GM20000 (cell line): ENCODE measurements around the gene USB1.
"Not testable (repeated sequence)": the region's sequence is repeated elsewhere in the genome, so short reads cannot be mapped to it uniquely, and the experiment has no call there.

Experiments
- DNase-seq: peaks from one replicate; pipeline ENCODE4 v3.0.0; 2012; ENCODE audit warnings: low spot score
- CTCF ChIP-seq: IDR thresholded peaks from 2 replicates; pipeline ENCODE4 v1.5.1; 2012; ENCODE audit warnings: mild to moderate bottlenecking, control low read depth; ENCODE audit errors: extremely low read depth, missing control alignments

The USB1 gene

GRCh38 chr16:57970319-57970718 lies 30.9 kb upstream of the USB1 start:
- no peak for TF ChIP-seq CTCF
- DNase-seq, result no peak

GRCh38 chr16:57970970-57971369 lies 30.2 kb upstream of the USB1 start, which contains the start of gene CNGB1:
TSS of gene CNGB1 (minus strand) at chr16:57971128. CDS start at chr16:57967286, 3,842 bp downstream.
- no peak for TF ChIP-seq CTCF
- DNase-seq, result no peak

GRCh38 chr16:57971848-57972247 lies 29.4 kb upstream of the USB1 start:
- no peak for DNase-seq
- TF ChIP-seq CTCF, result no peak

- DNase-seq, result no peak
Measured at GRCh38 chr16:57972306-57972705, 28.9 kb upstream of the USB1 start.

GRCh38 chr16:57976331-57976796 lies 24.8 kb upstream of the USB1 start:
- TF ChIP-seq CTCF, result no peak
- no peak for DNase-seq

More at GRCh38 chr16:57972306-57972705, 28.9 kb upstream of the USB1 start:
- TF ChIP-seq CTCF, result no peak

GRCh38 chr16:57977418-57978069 lies 23.7 kb upstream of the USB1 start:
- DNase-seq, result no peak
- TF ChIP-seq CTCF, result no peak

- DNase-seq, result not testable (repeated sequence)
Measured at GRCh38 chr16:57978070-57978465, 23.1 kb upstream of the USB1 start.

GRCh38 chr16:57979006-57979585 lies 22.1 kb upstream of the USB1 start:
- no peak for DNase-seq
- TF ChIP-seq CTCF, result no peak
